Transverse colon (tissue), 4 donors: ENCODE measurements around the gene RABEP2. TPM values are rescaled to one million over a fixed set of nuclear protein-coding genes. Genes with fewer than 3 reads are reported as not detected.

ENCODE experiments used
- DNase-seq: peaks from one replicate; pipeline ENCODE4 v3.0.0-alpha.2; 2019
- H3K27ac ChIP-seq, 4 donors: fragments of 200-600 bp; sonication (generic); 2 replicates each; pipeline ENCODE4 v1.5.1; 2016 to 2018; ENCODE audit warnings: inconsistent platforms in 4 of 4
- H3K27me3 ChIP-seq: fragments of 200-600 bp; sonication (generic); 2 replicates; pipeline ENCODE4 v1.5.1; 2017; ENCODE audit warnings: inconsistent platforms
- H3K36me3 ChIP-seq, 4 donors: fragments of 200-600 bp; sonication (generic); 2 replicates each; pipeline ENCODE4 v1.5.1; 2017 to 2019; ENCODE audit warnings: inconsistent platforms in 4 of 4
- H3K4me1 ChIP-seq, 4 donors: fragments of 200-600 bp; sonication (generic); 2 replicates each; pipeline ENCODE4 v1.5.1; 2017 to 2020; ENCODE audit warnings: inconsistent platforms in 4 of 4
- H3K4me3 ChIP-seq, 4 donors: fragments of 200-600 bp; sonication (generic); 1 replicate in 1 of 4; 2 replicates in 3 of 4; pipeline versions ENCODE4 v1.5.1 to v1.6.1; 2017 to 2019; ENCODE audit warnings: inconsistent platforms in 4 of 4
- H3K9me3 ChIP-seq, 2 donors: fragments of 200-600 bp; sonication (generic); 2 replicates each; pipeline ENCODE4 v1.5.1; 2017 to 2019; ENCODE audit warnings: inconsistent platforms in 2 of 2
- EP300 ChIP-seq: sonication (generic); formaldehyde crosslinking; IDR thresholded peaks from one replicate; pipeline ENCODE4 v1.6.1; 2017; ENCODE audit warnings: antibody characterized with exemption, low read depth
- POLR2A ChIP-seq: fragments of 450-650 bp; IDR thresholded peaks from one replicate; pipeline ENCODE4 v1.6.1; 2016; ENCODE audit warnings: antibody characterized with exemption, mild to moderate bottlenecking, moderate library complexity
- POLR2AphosphoS5 ChIP-seq, 3 donors: sonication (generic); formaldehyde crosslinking; IDR thresholded peaks; one replicate each; pipeline ENCODE4 v1.6.1; 2016; ENCODE audit warnings: antibody characterized with exemption in 3 of 3
- WGBS, 2 donors: methylation state at CpG; one replicate each; pipeline ENCODE4 v1.1.5; 2018; ENCODE audit warnings: low coverage in 1 of 2; 5-methylcytosine and 5-hydroxymethylcytosine counted together
- in situ Hi-C, 4 donors: fragments of 200-750 bp; cut with MboI; loops; one replicate each; pipeline versions ENCODE4 v1.15.0 to v1.15.1; 2017; ENCODE audit warnings: low sequenced_read_pairs in 3 of 4, low pct_ligation_motif_present in 1 of 4, low pct_unique_long_range_greater_than_20kb in 1 of 4
- intact Hi-C: fragments of 100-400 bp; cut with DNase I; formaldehyde crosslinking; loops from one replicate; pipeline ENCODE4 v1.15.1; 2023; ENCODE audit warnings: low total_unique reads
- total RNA-seq, 4 donors: library from RNA; depleted of rRNA; stranded (reverse); fragments of >200 nt; gene quantifications; one replicate each; pipeline ENCODE4 v1.1.0, GENCODE V29; 2016
- TF ChIP-seq, protein P1 (sequence below), 5 experiments: fragments of 200-600 bp in 3 of 5; fragments of 450-650 bp in 2 of 5; sonication (generic) in 3 of 5; IDR thresholded peaks; 1 replicate in 2 of 5; 2 replicates in 3 of 5; pipeline ENCODE4 v1.5.1; 2016 to 2017; ENCODE audit warnings: antibody characterized with exemption in 5 of 5, inconsistent platforms in 3 of 5, mild to moderate bottlenecking in 2 of 5, moderate library complexity in 1 of 5

RABEP2 gene
- total RNA-seq, 4 donors from 2014 or later: 57.1 to 182 (median 130) TPM

- Histone ChIP-seq H3K4me1 (peaks cover 5 to 14% (median 12%) of the 10 kb centered on the region in 4 donors), H3K36me3 (peaks cover 0 to 9% (median 0%) of the 10 kb centered on the region in 4 donors), H3K27me3 (no peaks in the 10 kb centered on the region), H3K27ac (no peak overlapping the region), H3K9me3 (no peaks in the 10 kb centered on the region), H3K4me3 (no peak overlapping the region)
- no peak for TF ChIP-seq POLR2AphosphoS5 (IDR thresholded peaks at IDR 0.05)
- TF ChIP-seq, protein P1, sequence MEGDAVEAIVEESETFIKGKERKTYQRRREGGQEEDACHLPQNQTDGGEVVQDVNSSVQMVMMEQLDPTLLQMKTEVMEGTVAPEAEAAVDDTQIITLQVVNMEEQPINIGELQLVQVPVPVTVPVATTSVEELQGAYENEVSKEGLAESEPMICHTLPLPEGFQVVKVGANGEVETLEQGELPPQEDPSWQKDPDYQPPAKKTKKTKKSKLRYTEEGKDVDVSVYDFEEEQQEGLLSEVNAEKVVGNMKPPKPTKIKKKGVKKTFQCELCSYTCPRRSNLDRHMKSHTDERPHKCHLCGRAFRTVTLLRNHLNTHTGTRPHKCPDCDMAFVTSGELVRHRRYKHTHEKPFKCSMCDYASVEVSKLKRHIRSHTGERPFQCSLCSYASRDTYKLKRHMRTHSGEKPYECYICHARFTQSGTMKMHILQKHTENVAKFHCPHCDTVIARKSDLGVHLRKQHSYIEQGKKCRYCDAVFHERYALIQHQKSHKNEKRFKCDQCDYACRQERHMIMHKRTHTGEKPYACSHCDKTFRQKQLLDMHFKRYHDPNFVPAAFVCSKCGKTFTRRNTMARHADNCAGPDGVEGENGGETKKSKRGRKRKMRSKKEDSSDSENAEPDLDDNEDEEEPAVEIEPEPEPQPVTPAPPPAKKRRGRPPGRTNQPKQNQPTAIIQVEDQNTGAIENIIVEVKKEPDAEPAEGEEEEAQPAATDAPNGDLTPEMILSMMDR (IDR thresholded peaks at IDR 0.05): no peak
- no peak for TF ChIP-seq EP300
- no peak for TF ChIP-seq POLR2A
- intact Hi-C loops (no loop called here), in situ Hi-C loops (no loop called here)
- WGBS, 2 donors: 65% methylated on average over 13 of the region's 13 CpGs; no CpG with 5 or more reads in 1 of the 2 donors
- no peak for DNase-seq
These were observed 49.7 kb downstream of the RABEP2 start for GRCh38 chr16:28875134-28876018.

DNA sequence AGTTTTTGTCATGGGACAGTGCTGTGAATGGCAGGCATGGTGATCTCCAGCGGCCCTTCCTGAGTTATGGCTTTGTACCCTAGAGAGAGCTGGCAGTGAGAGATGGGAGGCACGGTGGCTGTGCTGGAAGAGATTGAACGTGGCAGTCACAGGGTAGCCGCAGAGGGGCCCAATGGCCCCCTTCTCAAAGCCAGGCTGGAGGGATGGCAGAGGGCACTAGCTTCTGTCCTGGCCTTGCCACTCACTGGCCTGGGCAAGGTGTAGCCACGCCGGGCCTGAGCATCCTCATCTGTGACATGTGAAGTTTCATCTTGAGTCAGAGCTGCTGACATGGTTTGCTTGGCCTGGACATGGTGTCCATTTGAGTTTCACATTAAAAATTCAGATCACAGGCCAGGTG, 50.6 kb downstream of the RABEP2 start:
- Histone ChIP-seq H3K9me3 (no peaks in the 10 kb centered on the region), H3K27ac (no peak overlapping the region), H3K27me3 (no peaks in the 10 kb centered on the region), H3K4me3 (no peak overlapping the region), H3K4me1 (peaks cover 5 to 7% (median 5%) of the 10 kb centered on the region in 4 donors), H3K36me3 (peaks cover 0 to 18% (median 3%) of the 10 kb centered on the region in 4 donors)
- no peak for DNase-seq
- TF ChIP-seq POLR2AphosphoS5 (IDR thresholded peaks at IDR 0.05) (no peak), POLR2A (no peak), EP300 (no peak)
- TF ChIP-seq, protein P1 (IDR thresholded peaks at IDR 0.05): no peak
- intact Hi-C loops: no loop called here
- in situ Hi-C loops: no loop called here
- WGBS, 2 donors: 71 to 86% methylated on average over 1 to 6 of the region's 6 CpGs

GRCh38 chr16:28873543-28874201, 51.4 kb downstream of the RABEP2 start:
- WGBS, 2 donors: 78 to 84% methylated on average over 3 to 18 of the region's 18 CpGs
- H3K4me3 ChIP-seq: no peak overlapping the region
- intact Hi-C loops: no loop called here
- no peaks in the 10 kb centered on the region for H3K9me3 ChIP-seq
- TF ChIP-seq POLR2AphosphoS5 (IDR thresholded peaks at IDR 0.05): no peak
- TF ChIP-seq, protein P1 (IDR thresholded peaks at IDR 0.05): peak; percentile 68 to 77 (median 75)
- DNase-seq: peak; percentile 30
- no peaks in the 10 kb centered on the region for H3K4me1 ChIP-seq
- no peaks in the 10 kb centered on the region for H3K27me3 ChIP-seq
- peaks cover 0 to 26% (median 6%) of the 10 kb centered on the region in 4 donors for H3K36me3 ChIP-seq
- in situ Hi-C loops: no loop called here
- no peak overlapping the region for H3K27ac ChIP-seq

DNA sequence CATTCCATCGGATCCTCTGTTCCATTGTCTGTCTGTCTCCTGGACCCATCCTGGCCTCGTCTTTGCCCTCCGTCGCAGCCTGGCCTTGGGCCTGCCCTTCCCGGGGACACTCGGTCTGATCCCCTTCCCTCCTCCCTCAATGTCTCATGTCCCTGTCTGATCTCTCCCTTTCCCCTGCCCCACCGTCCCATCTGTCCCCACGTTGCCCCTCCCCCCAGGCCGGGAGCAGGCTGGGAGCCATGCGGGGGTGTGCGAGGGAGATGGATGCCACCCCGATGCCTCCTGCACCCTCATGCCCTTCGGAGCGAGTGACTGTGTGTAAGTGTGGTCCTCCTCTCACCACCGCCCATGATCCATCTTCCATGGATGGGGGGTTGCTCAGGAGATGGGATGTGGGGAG, 52.1 kb downstream of the RABEP2 start:
- no peak for DNase-seq
- Histone ChIP-seq H3K27ac (no peak overlapping the region), H3K4me1 (no peaks in the 10 kb centered on the region), H3K4me3 (no peak overlapping the region), H3K36me3 (peaks cover 0 to 32% (median 10%) of the 10 kb centered on the region in 4 donors), H3K27me3 (no peaks in the 10 kb centered on the region), H3K9me3 (no peaks in the 10 kb centered on the region)
- in situ Hi-C loops (no loop called here), intact Hi-C loops (no loop called here)
- TF ChIP-seq, protein P1 (IDR thresholded peaks at IDR 0.05): no peak
- TF ChIP-seq POLR2A (no peak), POLR2AphosphoS5 (IDR thresholded peaks at IDR 0.05) (no peak), EP300 (no peak)
- 60 to 85% methylated on average over 1 to 15 of the region's 15 CpGs for WGBS, 2 donors
